ENCODE measurements around the gene VGLL4.

The VGLL4 gene

DNA sequence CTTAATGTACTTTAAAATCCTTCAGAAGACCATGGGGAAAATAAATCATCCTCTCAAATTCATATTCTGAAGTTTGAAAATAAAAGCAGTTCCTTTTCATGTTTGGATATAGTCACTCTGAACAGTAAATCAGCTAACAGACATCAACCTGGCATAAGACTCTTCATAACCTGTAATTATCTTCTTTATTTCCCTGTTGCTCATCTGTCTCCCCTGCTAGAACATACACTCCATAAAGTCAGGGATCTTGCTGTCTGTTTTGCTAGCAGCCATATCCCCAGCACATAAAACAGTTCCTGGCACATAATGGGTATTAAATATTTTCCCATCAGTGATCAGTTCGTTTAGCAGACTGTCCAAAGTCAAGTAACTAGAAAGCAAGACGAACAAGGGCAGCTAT is 11.2 kb downstream of the VGLL4 start:
- DNase-seq (ENCODE audit: extremely low spot score, insufficient read length, low read depth) (no peak), FAIRE-seq (no peak)

DNA sequence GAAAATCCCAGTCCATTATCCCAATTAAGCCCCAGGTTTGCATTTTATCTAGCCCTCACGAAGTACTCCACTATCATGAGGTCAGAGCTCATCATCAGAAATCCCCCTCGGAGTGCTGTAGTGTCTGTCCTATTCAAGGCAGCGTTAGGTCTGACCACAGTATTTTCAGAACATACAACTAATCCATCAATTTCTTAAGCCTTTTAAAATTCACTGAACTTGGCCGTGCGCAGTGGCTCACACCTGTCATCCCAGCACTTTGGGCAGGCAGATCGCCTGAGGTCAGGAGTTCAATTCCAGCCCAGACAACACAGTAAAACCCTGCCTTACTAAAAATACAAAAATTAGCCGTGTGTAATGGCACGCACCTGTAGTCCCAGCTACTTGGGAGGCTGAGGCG is 11.9 kb downstream of the VGLL4 start:
- FAIRE-seq (no peak), DNase-seq (ENCODE audit: extremely low spot score, insufficient read length, low read depth) (no peak)

DNA sequence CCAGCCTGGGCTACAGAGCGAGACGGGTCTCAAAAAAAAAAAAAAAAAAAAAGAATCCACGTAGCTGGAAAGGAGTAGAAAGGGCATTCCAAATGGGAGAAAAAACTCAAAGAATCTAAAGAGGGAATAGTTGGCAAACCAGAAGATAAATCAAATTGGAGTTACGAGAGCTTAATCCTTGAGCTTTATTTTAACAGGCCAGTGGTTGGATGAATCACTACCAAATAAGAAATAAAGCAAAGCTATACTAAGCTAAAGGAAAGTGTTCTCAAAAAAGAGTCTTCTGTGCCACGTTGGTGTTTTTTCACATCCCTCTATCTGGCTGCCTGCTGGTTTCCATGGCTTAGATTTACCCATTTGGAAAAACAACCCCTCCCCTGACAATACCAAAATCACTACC is 14.0 kb downstream of the VGLL4 start:
- FAIRE-seq: no peak
- DNase-seq (ENCODE audit: extremely low spot score, insufficient read length, low read depth): no peak

DNA sequence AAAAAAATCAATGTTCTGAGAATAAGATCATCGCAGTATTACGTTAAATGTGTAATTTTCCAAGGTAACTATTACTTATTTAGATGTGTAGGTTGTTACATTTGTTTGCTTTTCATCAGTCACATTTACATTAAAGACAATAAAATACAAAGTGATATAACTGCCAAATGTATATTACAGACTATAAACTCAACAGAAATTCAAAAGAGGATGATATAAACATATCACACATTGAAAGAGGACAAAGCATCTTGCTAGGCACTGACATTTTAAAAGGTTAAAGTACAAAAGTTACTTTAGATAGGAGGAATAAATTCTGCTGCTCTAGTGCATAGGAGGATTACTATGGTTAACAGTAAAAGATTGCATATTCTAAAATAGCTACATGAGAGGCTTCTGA is 16.1 kb downstream of the VGLL4 start:
- DNase-seq (ENCODE audit: extremely low spot score, insufficient read length, low read depth) (no peak), FAIRE-seq (no peak)

DNA sequence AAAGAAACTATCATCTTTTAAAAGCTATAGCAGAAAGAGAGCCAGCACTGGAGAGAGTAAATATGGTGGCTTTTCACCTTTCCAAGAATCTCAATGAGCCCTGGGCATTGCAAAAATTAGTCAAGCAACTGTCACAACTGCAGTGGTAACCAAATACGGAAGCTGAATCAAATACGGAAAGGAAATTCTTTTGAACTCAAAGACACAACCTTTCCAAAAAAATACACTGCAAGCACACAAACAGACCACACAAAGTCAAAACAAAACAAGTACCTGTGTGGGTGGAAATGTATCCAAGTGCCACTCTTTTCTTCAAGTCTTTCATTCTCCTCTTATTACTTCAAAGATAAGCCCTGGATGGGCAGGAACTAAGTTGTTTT is 17.6 kb downstream of the VGLL4 start:
- DNase-seq (ENCODE audit: extremely low spot score, insufficient read length, low read depth): no peak
- FAIRE-seq: peak; percentile 66

DNA sequence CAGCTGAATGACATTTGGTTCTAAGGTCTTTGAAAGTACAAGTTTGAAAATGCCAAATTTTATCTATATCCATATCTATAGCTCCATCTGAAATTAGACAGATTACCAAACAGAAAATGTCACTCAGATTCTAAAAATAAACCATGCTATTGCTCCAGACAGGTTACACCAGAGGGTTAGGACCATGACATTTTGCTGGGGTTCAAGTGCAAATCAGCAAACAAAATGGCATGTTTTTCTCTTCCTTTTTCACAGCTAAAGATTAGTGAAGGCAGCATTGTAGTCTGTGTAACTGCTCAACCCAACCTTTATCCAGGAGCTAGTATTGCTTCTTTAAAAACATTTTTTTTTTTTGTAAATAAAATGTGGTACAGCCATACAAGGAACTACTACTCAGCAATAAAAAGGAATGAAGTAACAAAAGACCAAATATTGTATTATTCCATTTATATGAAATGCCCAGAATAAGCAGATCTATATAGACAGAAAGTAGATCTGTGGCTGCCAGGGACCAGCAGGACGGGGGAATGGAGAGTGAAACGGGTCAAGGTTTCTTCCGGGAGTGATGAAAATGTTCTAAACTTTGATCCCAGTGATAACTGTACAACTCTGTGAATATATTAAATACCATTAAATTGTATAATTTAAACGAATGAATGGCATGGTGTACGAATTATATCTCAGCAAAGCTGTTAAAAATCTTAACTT is 18.2 kb downstream of the VGLL4 start:
- no peak for FAIRE-seq
- no peak for DNase-seq (ENCODE audit: extremely low spot score, insufficient read length, low read depth)

DNA sequence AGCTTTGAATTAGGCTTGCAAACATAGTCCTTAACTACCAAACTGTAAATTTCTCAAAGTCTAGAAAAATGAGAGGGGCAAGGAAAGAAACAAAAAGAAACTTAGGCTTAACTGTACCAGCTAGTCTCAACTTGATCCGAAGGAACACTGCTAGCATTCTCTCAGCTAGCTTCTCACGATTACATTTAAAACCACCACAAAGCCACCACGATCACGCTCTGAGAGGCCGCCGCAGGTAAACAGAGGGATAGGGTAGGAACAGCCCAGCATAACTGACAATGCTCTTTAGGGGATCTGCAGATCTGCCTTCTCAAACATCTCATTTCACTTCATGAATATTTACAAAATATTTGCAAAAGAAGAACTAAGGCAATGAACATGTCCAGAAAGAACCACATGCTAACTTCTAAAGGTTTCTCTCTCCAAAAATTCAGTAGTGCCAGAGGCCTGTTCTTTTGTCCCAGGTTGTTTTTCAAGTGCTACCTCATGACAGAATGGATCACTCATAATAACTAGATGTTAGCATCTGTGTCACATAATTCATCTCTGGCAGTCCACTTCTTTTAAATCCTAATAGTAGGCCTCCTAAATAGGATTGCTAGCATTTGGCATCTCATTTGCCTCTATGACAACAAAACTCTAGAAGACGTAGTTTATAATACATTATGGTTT is 18.9 kb downstream of the VGLL4 start:
- DNase-seq (ENCODE audit: extremely low spot score, insufficient read length, low read depth): no peak
- no peak for FAIRE-seq

DNA sequence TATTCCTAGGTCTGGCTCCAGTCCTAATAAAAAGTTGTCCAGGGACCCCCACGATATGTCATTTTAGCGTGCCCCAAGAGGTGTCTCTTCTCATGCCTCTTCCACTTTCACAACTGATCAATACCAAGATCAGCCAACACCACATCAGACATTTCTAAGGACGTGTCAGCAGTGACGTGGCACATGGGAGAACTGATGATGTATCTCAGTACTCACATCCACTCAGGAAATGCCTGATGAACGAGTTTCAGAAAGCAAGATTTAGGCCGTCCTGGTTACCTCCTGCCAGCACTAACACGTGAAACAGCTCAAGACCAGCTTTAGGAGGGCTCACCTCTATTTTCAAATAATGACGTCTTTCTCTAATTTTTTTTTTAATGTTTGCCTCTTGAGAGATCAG is 19.6 kb downstream of the VGLL4 start:
- DNase-seq (ENCODE audit: extremely low spot score, insufficient read length, low read depth) (no peak), FAIRE-seq (peak; percentile 31)

DNA sequence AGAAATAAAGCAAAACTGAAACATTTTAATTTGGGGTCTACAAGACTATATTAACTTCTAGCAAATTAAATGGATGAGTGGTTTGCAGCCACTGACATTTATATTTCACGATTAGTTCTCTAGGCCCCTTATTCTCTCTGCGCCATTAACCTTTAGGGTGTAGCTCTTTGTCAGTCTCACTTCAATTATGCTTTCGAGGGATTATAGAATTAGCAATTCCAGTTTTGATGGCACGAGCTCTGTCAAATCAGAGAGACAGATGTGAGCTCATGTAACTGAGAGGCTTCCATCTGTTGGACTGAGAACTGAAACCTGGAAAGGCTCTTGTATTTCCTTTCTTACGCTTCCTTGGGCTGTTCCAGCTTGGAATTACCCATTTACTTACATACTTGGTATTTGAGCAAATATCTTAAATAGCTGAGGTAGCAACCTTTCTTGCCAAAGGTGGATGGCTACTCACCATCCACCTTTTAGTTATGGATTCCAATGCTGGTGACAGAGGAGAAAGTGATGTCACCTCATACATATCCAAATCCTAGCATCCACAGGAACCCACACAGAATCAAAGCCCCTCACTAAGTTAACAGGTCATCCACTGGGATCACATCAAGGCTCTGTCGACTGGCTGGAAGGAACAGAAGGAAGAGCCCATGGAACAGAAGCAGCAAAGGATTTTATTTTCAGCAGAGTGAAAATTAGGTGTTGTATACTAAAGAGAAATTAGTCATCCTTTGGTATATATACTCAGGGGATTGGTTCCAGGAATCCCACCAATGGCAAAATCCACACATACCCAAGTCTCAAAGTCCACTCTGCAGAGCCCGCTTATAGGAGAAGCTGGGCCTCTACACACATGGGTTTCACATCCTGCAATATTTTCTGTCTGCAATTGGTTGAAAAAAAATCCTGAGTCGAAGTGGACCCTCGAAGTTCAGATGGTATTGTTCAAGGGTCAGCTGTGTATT is 20.8 kb downstream of the VGLL4 start:
- DNase-seq (ENCODE audit: extremely low spot score, insufficient read length, low read depth) (no peak), FAIRE-seq (no peak)

DNA sequence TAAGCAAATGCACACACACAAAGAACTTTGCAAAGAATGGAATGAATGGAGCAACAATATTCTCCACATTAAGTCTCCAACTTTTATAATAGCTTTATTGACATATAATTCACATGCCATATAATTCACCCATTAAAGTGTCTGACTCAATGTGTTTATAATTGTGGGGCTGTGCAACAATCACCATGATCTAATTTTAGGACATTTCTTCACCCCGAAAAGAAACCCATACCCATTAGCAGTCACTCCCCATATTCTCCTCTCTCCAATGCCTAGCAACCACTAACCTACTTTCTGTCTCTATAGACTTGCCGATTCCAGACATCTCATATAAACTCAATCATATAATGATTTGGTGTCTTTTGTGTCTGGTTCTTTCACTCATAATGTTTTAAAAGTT is 22.6 kb downstream of the VGLL4 start:
- FAIRE-seq: no peak
- DNase-seq (ENCODE audit: extremely low spot score, insufficient read length, low read depth): no peak

DNA sequence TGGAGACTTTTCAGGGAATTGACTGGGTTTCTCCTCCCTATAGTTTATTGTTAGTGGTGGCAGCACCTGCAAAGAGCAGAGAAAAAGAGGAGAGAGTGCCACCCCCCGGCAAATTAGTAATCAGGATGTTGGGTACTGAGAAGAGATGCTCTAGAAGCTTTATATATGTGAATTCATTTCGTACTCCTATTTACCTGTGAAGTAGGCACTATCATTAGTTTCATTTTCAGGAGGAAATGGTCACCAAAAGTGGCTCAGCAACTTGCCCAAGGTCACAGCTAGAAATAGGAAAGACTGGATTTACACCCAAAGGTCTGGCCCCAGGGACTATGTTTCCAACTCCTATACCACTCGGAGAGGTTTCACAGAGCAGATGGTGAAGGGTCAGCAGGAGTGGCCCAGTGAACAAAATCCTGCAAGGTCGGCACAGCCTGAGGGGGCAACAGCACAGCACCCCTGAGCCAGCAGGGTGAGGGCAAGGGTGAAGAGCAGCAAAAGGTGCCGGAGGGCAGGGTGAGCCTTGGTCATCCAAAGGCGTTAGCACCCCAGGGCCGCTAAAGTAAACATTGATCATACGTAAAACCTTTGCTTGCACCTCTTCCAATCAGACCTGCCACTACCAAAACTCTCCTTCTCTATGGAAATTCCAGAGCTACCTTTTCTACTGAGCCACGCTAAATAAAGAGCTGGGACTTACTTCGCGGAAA is 23.6 kb downstream of the VGLL4 start:
- no peak for FAIRE-seq
- no peak for DNase-seq (ENCODE audit: extremely low spot score, insufficient read length, low read depth)

DNA sequence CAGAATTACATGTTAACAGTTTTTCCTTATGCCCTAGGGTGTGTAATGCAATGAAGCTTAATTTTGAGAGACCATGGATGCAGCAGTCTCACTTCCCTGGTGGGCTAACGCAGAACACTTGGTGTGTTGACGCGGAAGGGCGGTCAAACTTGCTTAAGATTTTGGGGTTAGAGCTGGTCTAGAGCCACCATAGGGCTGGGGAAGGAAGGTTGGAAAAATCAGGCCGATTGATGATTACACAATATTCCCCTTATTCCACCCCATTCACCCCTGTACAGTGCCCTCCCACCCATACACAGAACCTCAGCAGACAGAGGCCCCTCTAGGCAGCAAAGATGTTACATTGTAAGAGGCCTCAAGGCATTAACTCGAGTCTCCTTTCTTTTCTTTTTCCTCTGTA is 24.3 kb downstream of the VGLL4 start:
- DNase-seq (ENCODE audit: extremely low spot score, insufficient read length, low read depth) (no peak), FAIRE-seq (no peak)

DNA sequence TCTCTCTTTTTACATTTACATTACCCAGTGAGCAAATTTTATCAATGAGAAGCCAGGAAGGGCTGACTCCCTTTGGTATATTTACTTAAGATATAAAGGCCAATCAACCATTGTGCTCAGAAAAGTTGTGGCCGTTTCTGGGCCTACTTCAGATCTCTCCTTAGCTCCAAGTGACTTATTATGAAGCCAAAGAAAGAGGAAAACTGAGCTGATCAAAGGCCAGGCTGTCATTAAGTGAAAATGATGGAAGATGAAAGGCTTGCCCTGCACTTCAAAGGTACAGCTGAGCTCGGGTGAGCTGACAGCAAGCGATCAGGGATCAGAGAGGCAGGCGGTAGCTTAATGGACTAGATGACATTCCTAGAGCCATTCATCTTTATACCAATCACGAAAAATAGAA is 24.8 kb downstream of the VGLL4 start:
- no peak for FAIRE-seq

DNA sequence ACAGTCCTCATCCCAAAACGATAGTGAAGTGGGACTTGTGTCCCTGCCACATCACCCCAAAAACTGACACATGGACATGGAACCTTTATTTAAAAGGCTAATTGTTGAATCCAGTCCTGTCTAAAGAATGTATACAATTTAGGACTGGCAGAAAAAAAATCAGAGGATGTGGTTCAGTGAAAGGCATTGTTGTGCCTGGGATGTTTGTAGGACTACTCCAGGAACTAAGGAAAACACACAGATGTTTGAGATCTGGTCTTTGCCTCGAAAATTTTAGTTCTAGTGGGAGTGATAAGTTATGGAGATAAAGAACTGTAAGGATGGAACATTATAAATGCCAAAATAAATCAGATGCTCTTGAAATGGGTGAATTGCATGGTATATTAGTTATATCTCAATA is 27.2 kb downstream of the VGLL4 start:
- no peak for FAIRE-seq

More for the DNA sequence above, 24.8 kb downstream of the VGLL4 start:
- no peak for DNase-seq (ENCODE audit: extremely low spot score, insufficient read length, low read depth)

DNA sequence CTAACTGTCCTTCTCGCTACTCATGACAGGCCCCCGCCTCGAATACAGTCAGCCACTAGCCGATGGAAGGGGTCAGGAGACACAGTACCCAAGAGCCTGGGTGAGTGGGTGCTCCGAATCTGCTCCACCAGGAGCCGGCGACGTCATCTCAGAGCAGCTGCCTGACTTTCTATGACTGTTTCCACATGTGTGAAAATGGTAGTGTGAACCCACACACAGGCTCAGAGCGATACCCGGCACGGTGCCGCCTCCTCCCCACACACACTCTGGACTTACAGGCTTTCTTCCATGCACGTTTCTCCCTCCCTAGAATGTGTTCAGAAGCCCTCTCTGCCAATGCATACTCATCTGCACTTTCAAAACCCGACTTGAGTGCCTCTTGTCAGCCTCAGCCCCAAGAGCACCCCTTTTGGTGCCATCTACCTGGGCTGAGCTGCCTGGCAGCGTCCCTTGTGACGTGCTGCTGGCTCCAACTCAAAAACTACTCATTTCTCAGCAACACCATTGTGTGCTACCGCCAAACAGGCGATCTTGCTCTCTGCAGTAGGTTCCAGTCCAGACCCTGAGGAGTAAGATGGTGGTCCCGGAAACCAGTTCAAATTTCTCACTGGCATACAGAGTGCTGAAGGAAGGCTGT is 29.7 kb downstream of the VGLL4 start:
- no peak for FAIRE-seq

More for the DNA sequence above, 27.2 kb downstream of the VGLL4 start:
- no peak for DNase-seq (ENCODE audit: extremely low spot score, insufficient read length, low read depth)

DNA sequence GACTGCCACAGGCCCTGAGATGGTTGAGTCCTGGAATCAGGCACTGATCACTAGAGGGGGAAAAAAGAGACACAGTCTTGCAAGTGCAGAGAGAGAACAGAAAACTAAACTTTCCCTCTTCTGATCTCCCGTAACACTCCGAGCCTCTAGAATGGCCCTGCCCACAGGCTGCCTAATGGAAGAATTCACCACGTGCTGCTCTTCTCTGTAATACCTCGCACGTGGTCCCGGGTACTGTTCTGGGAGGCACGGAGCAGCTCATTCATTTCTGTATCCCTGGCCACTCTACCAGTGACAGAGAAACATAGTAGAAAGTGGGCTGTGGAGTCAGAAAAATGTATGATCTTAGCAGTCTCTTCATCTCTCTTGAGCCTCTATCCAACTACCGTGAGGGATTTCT is 30.4 kb downstream of the VGLL4 start:
- DNase-seq (ENCODE audit: extremely low spot score, insufficient read length, low read depth) (no peak), FAIRE-seq (no peak)

More for the DNA sequence above, 29.7 kb downstream of the VGLL4 start:
- DNase-seq (ENCODE audit: extremely low spot score, insufficient read length, low read depth): no peak

DNA sequence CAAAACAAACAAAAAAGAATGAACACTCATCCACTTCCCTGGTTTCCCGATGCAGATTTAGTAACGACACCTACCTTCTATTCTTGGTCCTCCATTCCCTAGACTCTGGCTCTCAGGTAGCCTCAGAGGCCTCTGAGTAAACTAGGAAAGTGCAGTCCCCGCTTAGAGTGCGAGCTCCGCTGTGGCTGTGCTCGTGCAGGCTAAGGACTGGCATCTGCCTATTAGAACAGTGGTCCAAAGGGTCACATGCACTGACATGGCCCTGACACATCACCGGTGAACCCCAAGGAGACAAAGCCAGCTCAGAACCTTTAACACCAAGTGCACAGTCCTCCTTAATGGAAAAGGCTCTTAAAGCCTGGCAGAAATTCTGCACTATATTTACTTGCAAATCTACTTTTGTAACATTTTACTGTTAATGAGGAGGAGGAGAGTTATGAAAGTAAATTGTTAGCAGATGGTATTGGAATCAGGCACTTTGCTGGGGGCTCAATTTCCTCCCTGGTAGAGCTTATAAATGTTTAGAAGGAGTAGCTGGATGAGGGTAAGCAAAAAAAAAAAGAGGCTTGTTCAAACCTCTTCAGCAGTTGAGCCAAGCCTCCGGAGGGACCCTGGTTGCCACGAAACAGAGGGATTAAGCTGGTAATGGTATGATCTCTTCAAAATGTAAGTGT is 31.1 kb downstream of the VGLL4 start:
- FAIRE-seq (no peak), DNase-seq (ENCODE audit: extremely low spot score, insufficient read length, low read depth) (no peak)

DNA sequence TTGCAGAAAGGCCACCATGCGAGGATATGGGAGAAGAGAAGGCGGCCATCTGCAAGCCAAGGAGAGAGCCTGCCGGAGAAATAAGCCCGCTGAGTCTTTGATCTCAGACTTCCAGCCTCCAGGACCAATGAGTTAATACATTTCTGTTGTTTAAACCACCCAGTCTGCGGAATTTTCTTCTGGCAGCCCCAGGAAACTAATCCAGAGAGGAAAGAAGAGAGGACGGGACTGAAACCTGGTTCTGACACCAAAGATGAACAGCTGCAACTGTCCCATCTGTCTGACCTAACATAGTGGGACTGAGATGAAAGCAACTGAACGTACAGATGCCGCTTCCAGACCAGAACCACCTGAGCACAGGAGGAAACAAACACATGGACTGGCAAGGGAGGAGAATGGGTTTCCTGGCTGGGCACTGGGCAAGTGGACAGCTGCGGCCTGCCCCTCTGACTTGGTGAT is 32.3 kb downstream of the VGLL4 start:
- FAIRE-seq (no peak), DNase-seq (ENCODE audit: extremely low spot score, insufficient read length, low read depth) (no peak)

DNA sequence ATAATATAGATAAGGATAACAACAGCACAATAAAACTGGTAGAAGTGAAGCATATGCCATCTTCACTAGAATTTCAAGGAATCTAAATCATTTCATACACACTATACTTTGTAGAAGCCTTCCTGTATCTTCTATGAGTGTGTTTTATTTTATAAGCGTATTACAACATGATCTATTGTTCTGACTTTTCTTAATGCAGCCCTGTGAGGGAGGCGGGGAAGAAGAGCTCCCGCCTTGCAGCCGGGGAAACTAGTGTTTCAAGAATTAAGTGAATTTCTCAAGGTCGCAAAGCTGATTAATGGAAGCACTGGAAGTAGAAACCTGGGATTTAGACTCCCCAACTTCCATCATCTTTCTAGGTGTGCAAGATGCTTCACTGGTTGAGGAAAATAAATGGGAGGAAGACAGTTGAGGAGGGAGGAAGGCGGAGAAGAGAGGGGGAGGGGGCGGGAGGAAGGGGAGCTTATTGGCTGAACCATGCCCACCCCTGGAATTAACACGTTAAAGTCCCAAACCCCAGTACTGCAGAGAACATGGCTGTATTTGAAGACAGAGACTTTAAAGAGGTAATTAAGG is 32.9 kb downstream of the VGLL4 start:
- FAIRE-seq (no peak), DNase-seq (ENCODE audit: extremely low spot score, insufficient read length, low read depth) (no peak)

Data from GM18507 (cell line).